H9 (cell line): ENCODE results near the gene GGT5. TPM values are rescaled to one million over a fixed set of nuclear protein-coding genes. Genes with fewer than 3 reads are reported as not detected.
A peak's percentile ranks its signal among the peaks of the same experiment; 100 is the strongest.

Source experiments
- DNase-seq: peaks from one replicate; pipeline ENCODE4 v3.0.0-alpha.2; 2017
- H2AFZ ChIP-seq: one replicate; pipeline ENCODE4 v1.6.1; 2013; ENCODE audit warnings: mild to moderate bottlenecking, low read length, control low read depth, moderate library complexity
- H2AK5ac ChIP-seq: 2 replicates; pipeline ENCODE4 v1.6.1; 2013; ENCODE audit warnings: low read length, control low read depth, mixed read lengths; ENCODE audit not compliant: insufficient read length
- H2BK120ac ChIP-seq: one replicate; pipeline ENCODE4 v1.6.1; 2013; ENCODE audit warnings: low read depth, mild to moderate bottlenecking, low read length, control low read depth, inconsistent platforms; ENCODE audit not compliant: poor library complexity, severe bottlenecking
- H2BK12ac ChIP-seq: 2 replicates; pipeline ENCODE4 v1.6.1; 2013; ENCODE audit warnings: low read length, control low read depth, mixed read lengths, low read depth; ENCODE audit not compliant: insufficient read length
- H2BK15ac ChIP-seq: 2 replicates; pipeline ENCODE4 v1.6.1; 2013; ENCODE audit warnings: low read depth, low read length, control low read depth
- H2BK20ac ChIP-seq: one replicate; pipeline ENCODE4 v1.6.1; 2013; ENCODE audit warnings: low read depth, mild to moderate bottlenecking, low read length, control low read depth, inconsistent platforms; ENCODE audit not compliant: poor library complexity, severe bottlenecking
- H2BK5ac ChIP-seq: 2 replicates; pipeline ENCODE4 v1.6.1; 2013; ENCODE audit warnings: low read length, control low read depth, mixed read lengths; ENCODE audit not compliant: insufficient read length
- H3K14ac ChIP-seq: 2 replicates; pipeline ENCODE4 v1.6.1; 2013; ENCODE audit warnings: low read length, control low read depth; ENCODE audit not compliant: insufficient read depth
- H3K18ac ChIP-seq: 2 replicates; pipeline ENCODE4 v1.6.1; 2013; ENCODE audit warnings: low read depth, mild to moderate bottlenecking, mixed read lengths, low read length, control low read depth; ENCODE audit not compliant: insufficient read length
- H3K23ac ChIP-seq: 2 replicates; pipeline ENCODE4 v1.6.1; 2013; ENCODE audit warnings: low read length, control low read depth, mixed read lengths, low read depth; ENCODE audit not compliant: insufficient read length
- H3K23me2 ChIP-seq: 2 replicates; pipeline ENCODE4 v1.6.1; 2013; ENCODE audit warnings: low read depth, mild to moderate bottlenecking, mixed read lengths, low read length, control low read depth; ENCODE audit not compliant: insufficient read length, poor library complexity, severe bottlenecking
- H3K27ac ChIP-seq: 2 replicates; pipeline ENCODE4 v1.5.1; 2013; ENCODE audit warnings: low read length, control low read depth, mixed read lengths, low read depth; ENCODE audit not compliant: insufficient read length
- H3K27me3 ChIP-seq: 2 replicates; pipeline ENCODE4 v1.6.1; 2013; ENCODE audit warnings: low read length, control low read depth, inconsistent platforms; ENCODE audit not compliant: insufficient read depth
- H3K4ac ChIP-seq: 2 replicates; pipeline ENCODE4 v1.6.1; 2013; ENCODE audit warnings: low read depth, mild to moderate bottlenecking, control low read depth, inconsistent platforms, low read length, moderate library complexity
- H3K4me1 ChIP-seq: 2 replicates; pipeline ENCODE4 v1.6.1; 2013; ENCODE audit warnings: low read length, control low read depth, inconsistent platforms; ENCODE audit not compliant: insufficient read depth
- H3K4me2 ChIP-seq: 2 replicates; pipeline ENCODE4 v1.6.1; 2013; ENCODE audit warnings: low read length, control low read depth, mixed read lengths; ENCODE audit not compliant: insufficient read length, insufficient read depth
- H3K56ac ChIP-seq: 2 replicates; pipeline ENCODE4 v1.6.1; 2013; ENCODE audit warnings: low read depth, mild to moderate bottlenecking, mixed read lengths, low read length, control low read depth; ENCODE audit not compliant: insufficient read length
- H3K79me1 ChIP-seq: 2 replicates; pipeline ENCODE4 v1.6.1; 2013; ENCODE audit warnings: low read depth, mild to moderate bottlenecking, moderate library complexity, low read length, control low read depth, inconsistent platforms; ENCODE audit not compliant: insufficient read depth, poor library complexity, severe bottlenecking
- H3K79me2 ChIP-seq: 2 replicates; pipeline ENCODE4 v1.6.1; 2013; ENCODE audit warnings: low read length, control low read depth, inconsistent platforms; ENCODE audit not compliant: insufficient read depth
- H3K9ac ChIP-seq: 2 replicates; pipeline ENCODE4 v1.6.1; 2013; ENCODE audit warnings: low read length, control low read depth, mixed read lengths; ENCODE audit not compliant: insufficient read length; ENCODE audit errors: extremely low read depth
- H3K9me3 ChIP-seq: one replicate; pipeline ENCODE4 v1.6.1; 2013; ENCODE audit warnings: low read depth, low read length, inconsistent platforms; ENCODE audit not compliant: control insufficient read depth
- H3T11ph ChIP-seq: one replicate; pipeline ENCODE4 v1.6.1; 2013; ENCODE audit warnings: mild to moderate bottlenecking, low read length, control low read depth, inconsistent platforms
- H4K20me1 ChIP-seq: one replicate; pipeline ENCODE4 v1.6.1; 2013; ENCODE audit not compliant: control insufficient read depth, insufficient read length, insufficient read depth
- H4K5ac ChIP-seq: 2 replicates; pipeline ENCODE4 v1.6.1; 2013; ENCODE audit warnings: low read depth, mild to moderate bottlenecking, mixed read lengths, low read length, control low read depth; ENCODE audit not compliant: insufficient read length
- H4K8ac ChIP-seq: replicated peaks from 2 replicates; pipeline ENCODE4 v1.6.1; 2013; ENCODE audit warnings: low read length, control low read depth, mixed read lengths, low read depth; ENCODE audit not compliant: insufficient read length
- H4K91ac ChIP-seq: 2 replicates; pipeline ENCODE4 v1.6.1; 2013; ENCODE audit warnings: low read depth, mild to moderate bottlenecking, moderate library complexity, mixed read lengths, low read length, control low read depth; ENCODE audit not compliant: insufficient read length
- H3K27ac Mint-ChIP-seq, 3 experiments: 2 replicates in 2 of 3; 3 replicates in 1 of 3; pipeline ENCODE4 v1.8.0; 2020 to 2021; ENCODE audit warnings: mixed read lengths in 3 of 3, mild to moderate bottlenecking in 1 of 3, moderate library complexity in 1 of 3
- H3K27me3 Mint-ChIP-seq: 2 replicates; pipeline ENCODE4 v1.8.0; 2021; ENCODE audit warnings: low read depth, mild to moderate bottlenecking, moderate library complexity, mixed read lengths
- H3K36me3 Mint-ChIP-seq, 3 experiments: 2 replicates in 2 of 3; 3 replicates in 1 of 3; pipeline ENCODE4 v1.8.0; 2020 to 2021; ENCODE audit warnings: low read depth in 3 of 3, mixed read lengths in 3 of 3; ENCODE audit not compliant: insufficient read depth in 1 of 3
- H3K4me1 Mint-ChIP-seq, 2 experiments: 2 replicates each; pipeline ENCODE4 v1.8.0; 2020; ENCODE audit warnings: mixed read lengths in 2 of 2
- H3K4me3 Mint-ChIP-seq, 2 experiments: 2 replicates in 1 of 2; 3 replicates in 1 of 2; pipeline ENCODE4 v1.8.0; 2020 to 2021; ENCODE audit warnings: mild to moderate bottlenecking in 2 of 2, mixed read lengths in 2 of 2, moderate library complexity in 1 of 2
- H3K9me3 Mint-ChIP-seq, 2 experiments: 2 replicates in 1 of 2; 3 replicates in 1 of 2; pipeline ENCODE4 v1.8.0; 2020; ENCODE audit warnings: mild to moderate bottlenecking in 2 of 2, mixed read lengths in 2 of 2, moderate library complexity in 1 of 2
- WGBS: extraction: QIAGEN DNeasy Blood & Tissue Kit; methylation state at CpG from one replicate; pipeline ENCODE4 v1.1.7; 2013; ENCODE audit warnings: missing lambda C conversion rate, low lambda C conversion rate, mixed read lengths; ENCODE audit not compliant: insufficient read length; ENCODE audit errors: extremely low coverage; 5-methylcytosine and 5-hydroxymethylcytosine counted together
- total RNA-seq: library from RNA; stranded (reverse); gene quantifications from 2 replicates; pipeline ENCODE4 v1.2.1, GENCODE V29; 2021
- TF ChIP-seq, protein P1 (sequence below): fragments of 200-600 bp; sonication (generic); conservative IDR thresholded peaks from 3 replicates; pipeline ENCODE4 v1.8.0; 2021; ENCODE audit warnings: antibody characterized with exemption, mild to moderate bottlenecking

Gene GGT5
- total RNA-seq, 1 experiment from 2014 or later, result 0.20 TPM

DNA sequence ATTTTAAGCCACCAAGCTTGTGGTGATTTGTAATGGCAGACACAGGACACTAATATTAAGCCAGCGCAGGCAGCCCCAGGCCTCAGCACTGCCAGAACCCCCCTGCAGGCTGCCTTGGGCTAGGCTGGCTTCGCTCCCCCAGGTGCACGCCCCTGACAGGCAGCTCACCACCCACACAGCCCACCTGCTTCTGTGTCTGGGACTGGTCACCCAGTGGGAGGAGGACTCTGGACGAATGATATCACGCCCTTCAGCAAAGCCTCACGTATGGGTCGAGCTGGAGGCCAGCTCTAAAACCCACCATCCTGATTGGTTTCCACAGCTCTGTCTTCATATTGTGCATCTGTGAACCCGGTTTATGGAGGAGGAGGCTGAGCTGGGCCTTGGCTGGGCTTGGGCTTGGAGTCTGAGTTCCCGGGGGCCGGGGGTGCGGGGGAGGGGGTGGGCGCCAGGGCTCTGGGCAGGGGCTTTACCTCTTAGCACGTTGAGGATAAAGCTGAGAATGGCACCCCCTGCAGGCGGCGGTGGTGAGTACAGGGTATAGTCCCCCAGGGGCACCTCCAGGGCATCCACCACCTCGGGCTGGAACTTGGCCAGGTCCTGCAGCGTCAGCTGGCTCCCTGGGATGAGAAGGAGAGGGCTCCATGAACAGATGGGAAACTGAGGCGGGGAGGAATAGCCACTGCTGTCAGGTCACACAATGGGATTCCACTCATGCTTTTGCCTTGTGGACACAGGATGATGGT, 13.8 kb downstream of the GGT5 start:
- Histone ChIP-seq H3K79me2 (no peaks in the 10 kb centered on the region), H4K91ac (no peak overlapping the region), H2BK15ac (no peak overlapping the region), H3K18ac (peak overlapping the region; percentile 18), H2BK12ac (no peak overlapping the region), H3K4me2 (no peak overlapping the region), H3K4me1 (no peaks in the 10 kb centered on the region), H2BK20ac (no peak overlapping the region), H4K5ac (no peak overlapping the region), H3K9me3 (no peaks in the 10 kb centered on the region), H4K20me1 (no peaks in the 10 kb centered on the region), H2AK5ac (no peak overlapping the region), H3K4ac (no peak overlapping the region), H2BK5ac (no peak overlapping the region), H3K14ac (peak overlapping the region; percentile 17; the same call in 1 of the 2 replicates), H3K27ac (no peak overlapping the region), H2AFZ (no peak overlapping the region), H3K56ac (no peak overlapping the region), H3K23ac (no peak overlapping the region), H3K27me3 (no peaks in the 10 kb centered on the region), H3K9ac (no peak overlapping the region), H4K8ac (no peak overlapping the region), H2BK120ac (no peak overlapping the region), H3K23me2 (no peaks in the 10 kb centered on the region), H3K79me1 (no peaks in the 10 kb centered on the region), H3T11ph (no peak overlapping the region)
- no peak overlapping the region for H3K4me3 Mint-ChIP-seq
- no CpG with 5 or more reads among the region's 18 CpGs for WGBS
- peaks cover 2 to 6% of the 10 kb centered on the region in 2 experiments; a peak in 4 of 5 replicates for H3K9me3 Mint-ChIP-seq
- TF ChIP-seq, protein P1, sequence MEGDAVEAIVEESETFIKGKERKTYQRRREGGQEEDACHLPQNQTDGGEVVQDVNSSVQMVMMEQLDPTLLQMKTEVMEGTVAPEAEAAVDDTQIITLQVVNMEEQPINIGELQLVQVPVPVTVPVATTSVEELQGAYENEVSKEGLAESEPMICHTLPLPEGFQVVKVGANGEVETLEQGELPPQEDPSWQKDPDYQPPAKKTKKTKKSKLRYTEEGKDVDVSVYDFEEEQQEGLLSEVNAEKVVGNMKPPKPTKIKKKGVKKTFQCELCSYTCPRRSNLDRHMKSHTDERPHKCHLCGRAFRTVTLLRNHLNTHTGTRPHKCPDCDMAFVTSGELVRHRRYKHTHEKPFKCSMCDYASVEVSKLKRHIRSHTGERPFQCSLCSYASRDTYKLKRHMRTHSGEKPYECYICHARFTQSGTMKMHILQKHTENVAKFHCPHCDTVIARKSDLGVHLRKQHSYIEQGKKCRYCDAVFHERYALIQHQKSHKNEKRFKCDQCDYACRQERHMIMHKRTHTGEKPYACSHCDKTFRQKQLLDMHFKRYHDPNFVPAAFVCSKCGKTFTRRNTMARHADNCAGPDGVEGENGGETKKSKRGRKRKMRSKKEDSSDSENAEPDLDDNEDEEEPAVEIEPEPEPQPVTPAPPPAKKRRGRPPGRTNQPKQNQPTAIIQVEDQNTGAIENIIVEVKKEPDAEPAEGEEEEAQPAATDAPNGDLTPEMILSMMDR, result peak; percentile 83
- H3K27me3 Mint-ChIP-seq, result no peaks in the 10 kb centered on the region; the same call in 1 of the 2 replicates
- peaks cover 6 to 7% of the 10 kb centered on the region in 2 experiments for H3K4me1 Mint-ChIP-seq
- peaks cover 2 to 4% (median 2%) of the 10 kb centered on the region in 3 experiments; a peak in 5 of 7 replicates for H3K36me3 Mint-ChIP-seq
- peak overlapping the region in 1 of 3 experiments; percentile 44; a peak in 2 of 7 replicates for H3K27ac Mint-ChIP-seq
- DNase-seq, result peak; percentile 88
